Natural killer cell treated with Interleukin-12 subunit alpha and Interleukin-12 subunit beta and Interleukin-15 and Interleukin-18, amount 100 ng/mL, for 72 hours (primary cell): ENCODE measurements around the gene MMUT. TPM values are rescaled to one million over a fixed set of nuclear protein-coding genes. Genes with fewer than 3 reads are reported as not detected.
A peak's percentile ranks its signal among the peaks of the same experiment; 100 is the strongest.

Experiments used
- ATAC-seq, 2 donors: fragments of 150-1000 bp; cut with Tn5 transposase in 1 of 2; sonication (Bioruptor Pico), chemical (Tn5 transposase) in 1 of 2; 2 replicates each; pipeline ENCODE4 v1.10.0; 2021
- DNase-seq: peaks from one replicate; pipeline ENCODE4 v3.0.0; 2022; ENCODE audit warnings: low spot score
- H3K27ac Mint-ChIP-seq, 2 donors: 1 replicate in 1 of 2; 2 replicates in 1 of 2; pipeline ENCODE4 v1.8.0; 2022; ENCODE audit warnings: mixed read lengths in 2 of 2, mild to moderate bottlenecking in 1 of 2, moderate library complexity in 1 of 2
- H3K27me3 Mint-ChIP-seq, 2 donors: 1 replicate in 1 of 2; 2 replicates in 1 of 2; pipeline ENCODE4 v1.8.0; 2022; ENCODE audit warnings: mixed read lengths in 2 of 2
- H3K36me3 Mint-ChIP-seq: one replicate; pipeline ENCODE4 v1.8.0; 2022; ENCODE audit warnings: mixed read lengths
- H3K4me1 Mint-ChIP-seq, 2 donors: 1 replicate in 1 of 2; 2 replicates in 1 of 2; pipeline ENCODE4 v1.8.0; 2022; ENCODE audit warnings: low read depth in 2 of 2, mixed read lengths in 2 of 2, mild to moderate bottlenecking in 1 of 2
- H3K4me3 Mint-ChIP-seq: one replicate; pipeline ENCODE4 v1.8.0; 2022; ENCODE audit warnings: mixed read lengths
- H3K9me3 Mint-ChIP-seq: 2 replicates; pipeline ENCODE4 v1.8.0; 2022; ENCODE audit warnings: mixed read lengths
- total RNA-seq, 2 donors: library from RNA; stranded (reverse); gene quantifications; one replicate each; pipeline ENCODE4 v1.2.3, GENCODE V29; 2022

The MMUT gene
- total RNA-seq, 2 donors from 2014 or later, result 9.7 to 10.6 TPM

DNA sequence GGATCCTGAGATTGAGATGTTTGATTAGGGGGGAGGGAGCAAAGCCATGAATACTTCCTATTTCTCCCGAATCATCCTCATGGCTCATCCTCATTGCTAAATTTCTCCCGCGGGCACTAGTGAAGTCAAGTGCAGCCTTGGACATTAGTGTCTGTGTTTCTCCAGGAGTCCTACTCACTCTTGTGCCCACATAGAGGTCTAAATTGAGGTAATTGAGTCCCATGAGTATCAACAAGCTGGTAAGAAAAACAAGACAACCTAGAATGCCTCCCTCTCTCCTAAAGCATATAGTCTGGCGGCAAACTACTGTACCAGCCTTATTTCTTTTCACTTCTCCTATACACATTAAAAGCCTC lies 537 bp upstream of the MMUT start:
- H3K4me3 Mint-ChIP-seq, result peak overlapping the region; percentile 100
- no peaks in the 10 kb centered on the region for H3K27me3 Mint-ChIP-seq
- peaks cover 11% of the 10 kb centered on the region for H3K36me3 Mint-ChIP-seq
- DNase-seq, result no peak
- ATAC-seq, result peak in 1 of 2 donors; percentile 9
- H3K9me3 Mint-ChIP-seq, result no peaks in the 10 kb centered on the region
- H3K27ac Mint-ChIP-seq, result peak overlapping the region; percentile 92 to 95
- peaks cover 38 to 40% of the 10 kb centered on the region in 2 donors for H3K4me1 Mint-ChIP-seq

DNA sequence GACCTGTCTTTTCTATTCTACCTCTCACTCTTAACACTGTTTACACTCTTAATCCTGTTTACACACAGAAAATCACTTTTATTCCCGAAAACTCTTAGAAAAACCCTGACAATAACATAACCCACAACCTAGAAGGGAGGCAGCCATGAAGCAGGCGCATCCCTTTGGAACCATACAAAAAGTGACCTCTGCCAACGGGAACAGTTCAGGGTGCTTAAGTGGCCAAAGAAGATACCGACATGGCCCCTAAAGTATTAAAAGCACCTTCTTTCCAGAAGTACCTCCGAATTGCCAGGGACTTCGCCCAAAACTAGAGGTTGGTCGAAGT lies 490 bp downstream of the MMUT start:
- H3K4me1 Mint-ChIP-seq, result peaks cover 35 to 40% of the 10 kb centered on the region in 2 donors
- H3K27ac Mint-ChIP-seq, result peak overlapping the region; percentile 92 to 95
- H3K9me3 Mint-ChIP-seq, result no peaks in the 10 kb centered on the region
- H3K36me3 Mint-ChIP-seq, result peaks cover 11% of the 10 kb centered on the region
- no peaks in the 10 kb centered on the region for H3K27me3 Mint-ChIP-seq
- DNase-seq, result no peak
- no peak for ATAC-seq
- peak overlapping the region; percentile 100 for H3K4me3 Mint-ChIP-seq

DNA sequence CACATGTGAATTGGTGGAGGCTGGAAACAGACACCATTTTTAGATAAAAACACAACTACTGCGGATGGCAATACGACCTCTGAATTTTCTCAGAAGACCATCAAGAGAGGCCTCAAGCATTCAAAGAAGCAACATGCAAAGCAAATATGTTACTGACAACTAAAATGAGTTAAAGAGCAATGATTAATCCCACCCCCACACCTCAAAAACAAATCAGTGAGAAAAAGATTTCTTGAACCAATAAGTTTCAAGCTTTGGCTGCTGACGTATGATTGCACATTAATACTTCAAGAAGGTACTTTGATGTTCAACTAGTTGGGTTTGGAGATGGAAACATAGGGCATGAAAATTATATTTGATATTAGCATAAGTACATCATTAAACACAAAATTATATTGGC lies 982 bp downstream of the MMUT start:
- Mint-ChIP-seq H3K9me3 (no peaks in the 10 kb centered on the region), H3K4me3 (peak overlapping the region; percentile 100), H3K4me1 (peaks cover 35 to 40% of the 10 kb centered on the region in 2 donors), H3K27ac (peak overlapping the region; percentile 92 to 95), H3K27me3 (no peaks in the 10 kb centered on the region), H3K36me3 (peaks cover 13% of the 10 kb centered on the region)
- DNase-seq (no peak), ATAC-seq (no peak)

DNA sequence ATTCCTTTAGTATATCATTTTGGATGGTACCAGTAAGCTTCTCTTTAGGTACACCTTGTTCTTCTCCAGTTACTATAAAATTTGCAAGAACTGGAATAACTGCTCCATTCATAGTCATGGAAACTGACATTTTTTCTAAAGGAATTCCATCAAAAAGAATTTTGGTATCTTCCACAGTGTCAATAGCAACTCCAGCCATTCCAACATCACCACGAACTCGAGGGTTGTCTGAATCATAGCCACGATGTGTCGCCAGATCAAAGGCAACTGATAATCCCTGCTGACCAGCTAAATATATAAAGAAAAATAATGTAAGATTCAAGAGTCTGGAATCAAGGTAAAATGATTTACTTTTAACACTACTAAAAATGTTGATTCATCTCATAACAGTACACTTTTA lies 5.3 kb downstream of the MMUT start:
- no peak for DNase-seq
- H3K9me3 Mint-ChIP-seq, result no peaks in the 10 kb centered on the region
- ATAC-seq, result no peak
- no peaks in the 10 kb centered on the region for H3K27me3 Mint-ChIP-seq
- no peak overlapping the region for H3K27ac Mint-ChIP-seq
- H3K4me3 Mint-ChIP-seq, result no peak overlapping the region
- H3K4me1 Mint-ChIP-seq, result peaks cover 11 to 15% of the 10 kb centered on the region in 2 donors
- H3K36me3 Mint-ChIP-seq, result peaks cover 16% of the 10 kb centered on the region

DNA sequence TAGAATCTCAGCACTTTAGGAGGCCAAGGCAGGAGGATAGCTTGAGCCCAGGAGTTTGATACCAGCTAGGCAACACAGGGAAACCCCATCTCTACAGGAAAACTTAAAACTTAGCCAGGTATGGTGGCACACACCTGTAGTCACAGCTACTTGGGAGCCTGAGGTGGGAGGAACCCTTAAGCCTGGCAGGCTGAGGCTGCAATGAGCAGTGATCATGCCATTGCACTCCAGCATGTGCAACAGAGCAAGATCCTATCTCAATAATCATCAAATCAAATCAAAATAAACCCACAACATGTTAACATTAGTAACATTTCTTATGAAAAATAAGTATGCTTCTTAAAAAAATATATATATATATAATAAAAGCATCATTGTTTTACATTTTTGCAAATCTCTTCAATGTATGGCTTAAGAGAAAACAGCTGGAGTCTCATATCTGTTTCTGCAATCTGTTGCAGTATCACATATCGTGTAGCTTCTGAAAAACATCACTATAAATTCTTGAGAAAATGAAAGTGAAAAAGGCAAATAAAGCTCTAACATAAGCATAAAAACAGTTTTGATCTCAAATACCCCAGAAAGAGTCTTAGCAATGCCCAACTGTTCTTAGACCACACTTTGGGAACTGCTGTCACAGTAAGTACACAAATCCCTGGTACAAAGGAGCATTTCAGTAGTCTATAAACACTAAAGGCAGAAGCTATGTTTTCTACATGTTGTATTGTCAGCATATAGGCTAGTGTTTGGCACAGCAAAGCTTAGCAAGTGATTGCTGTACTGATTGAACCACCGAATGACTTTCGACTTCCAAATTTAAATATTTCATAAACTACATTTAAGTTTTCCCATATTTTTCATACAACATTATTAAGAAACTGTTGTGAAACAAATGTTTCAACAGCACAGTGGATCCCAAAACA lies 8.0 kb downstream of the MMUT start:
- H3K9me3 Mint-ChIP-seq, result no peaks in the 10 kb centered on the region
- ATAC-seq (no peak), DNase-seq (no peak)
- peaks cover 12% of the 10 kb centered on the region for H3K36me3 Mint-ChIP-seq
- H3K27ac Mint-ChIP-seq, result no peak overlapping the region
- H3K27me3 Mint-ChIP-seq, result no peaks in the 10 kb centered on the region
- peaks cover 0 to 4% of the 10 kb centered on the region in 2 donors for H3K4me1 Mint-ChIP-seq
- H3K4me3 Mint-ChIP-seq, result no peak overlapping the region

DNA sequence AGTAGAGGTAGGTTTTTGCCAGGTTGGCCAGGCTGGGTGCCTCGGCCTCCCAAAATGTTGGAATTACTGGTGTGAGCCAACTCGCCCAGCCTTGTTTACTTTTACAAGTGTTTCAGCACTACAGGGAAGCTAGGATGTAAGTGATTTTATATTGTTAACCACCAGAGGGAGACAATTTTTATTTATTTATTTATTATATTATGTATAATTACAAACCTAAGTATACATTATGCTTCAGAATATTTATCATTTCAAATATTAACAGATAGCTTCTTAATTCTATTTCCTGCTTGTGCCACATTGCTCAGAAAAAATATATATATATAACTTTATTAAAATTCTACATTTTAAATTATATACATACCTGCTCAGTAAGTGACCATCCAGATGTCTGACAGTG lies 9.8 kb downstream of the MMUT start:
- H3K4me3 Mint-ChIP-seq, result no peak overlapping the region
- no peak for DNase-seq
- no peak for ATAC-seq
- no peaks in the 10 kb centered on the region for H3K9me3 Mint-ChIP-seq
- no peaks in the 10 kb centered on the region for H3K27me3 Mint-ChIP-seq
- H3K27ac Mint-ChIP-seq, result no peak overlapping the region
- no peaks in the 10 kb centered on the region for H3K4me1 Mint-ChIP-seq
- peaks cover 16% of the 10 kb centered on the region for H3K36me3 Mint-ChIP-seq

DNA sequence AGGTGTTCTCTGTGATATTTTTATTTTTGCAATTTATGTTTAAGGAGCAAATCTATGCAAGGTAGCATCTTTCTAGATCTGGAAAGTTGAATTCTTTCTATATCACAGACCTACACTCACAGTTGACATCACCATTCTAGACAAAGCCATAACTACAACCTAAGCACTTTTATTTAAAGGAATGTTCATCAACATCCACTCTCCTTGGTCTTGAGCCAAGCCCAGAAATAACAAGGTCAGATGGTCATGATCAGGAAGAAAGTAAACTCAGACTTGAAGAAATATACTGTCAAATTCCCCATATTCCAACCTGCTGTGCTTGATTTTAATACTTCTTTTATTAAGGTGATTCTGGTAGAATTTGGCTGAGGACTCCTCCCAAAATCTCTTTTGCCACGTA lies 32.2 kb downstream of the MMUT start:
- H3K27ac Mint-ChIP-seq, result no peak overlapping the region
- no peaks in the 10 kb centered on the region for H3K9me3 Mint-ChIP-seq
- H3K27me3 Mint-ChIP-seq, result no peaks in the 10 kb centered on the region
- no peaks in the 10 kb centered on the region for H3K4me1 Mint-ChIP-seq
- no peak overlapping the region for H3K4me3 Mint-ChIP-seq
- ATAC-seq (no peak), DNase-seq (no peak)
- H3K36me3 Mint-ChIP-seq, result peaks cover 13% of the 10 kb centered on the region

DNA sequence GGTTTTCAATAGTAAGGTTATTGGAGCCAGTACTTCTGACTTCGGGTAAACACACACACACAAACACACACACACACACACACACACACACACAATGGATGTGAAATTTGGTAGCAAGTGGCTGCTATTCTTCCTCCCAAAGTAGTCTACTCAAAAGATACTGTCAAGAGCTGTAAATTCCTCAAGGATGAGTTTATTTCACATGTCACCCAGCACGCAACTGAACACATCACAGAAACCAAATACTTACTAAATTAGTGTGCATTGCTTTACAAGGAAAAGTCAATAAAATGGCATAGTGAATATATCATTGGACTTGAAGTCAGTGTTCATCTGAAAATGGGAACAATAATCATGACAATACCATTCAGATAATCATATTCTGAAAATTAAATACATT lies 32.9 kb downstream of the MMUT start:
- Mint-ChIP-seq H3K36me3 (peaks cover 13% of the 10 kb centered on the region), H3K27ac (no peak overlapping the region), H3K27me3 (no peaks in the 10 kb centered on the region), H3K4me1 (no peaks in the 10 kb centered on the region), H3K4me3 (no peak overlapping the region), H3K9me3 (no peaks in the 10 kb centered on the region)
- DNase-seq (no peak), ATAC-seq (no peak)

DNA sequence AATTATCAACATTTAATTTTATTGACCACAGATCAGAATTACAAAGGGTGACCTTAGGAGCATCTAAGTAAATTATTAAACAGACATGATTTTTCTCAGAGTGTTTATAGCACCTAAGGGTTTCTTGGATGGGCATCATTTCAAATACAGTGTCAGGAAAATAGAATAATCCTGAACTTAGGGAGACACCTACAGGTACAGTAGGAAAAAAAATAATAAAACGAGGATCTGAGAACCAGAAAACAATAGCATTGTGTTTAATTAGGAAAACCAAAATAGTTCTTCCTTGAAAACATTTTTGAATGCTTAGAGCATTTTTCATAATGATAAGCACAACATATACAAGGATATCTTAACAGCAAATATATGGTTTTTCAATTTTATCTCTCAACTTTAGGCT lies 39.2 kb downstream of the MMUT start:
- ATAC-seq, result no peak
- H3K9me3 Mint-ChIP-seq, result no peaks in the 10 kb centered on the region

DNA sequence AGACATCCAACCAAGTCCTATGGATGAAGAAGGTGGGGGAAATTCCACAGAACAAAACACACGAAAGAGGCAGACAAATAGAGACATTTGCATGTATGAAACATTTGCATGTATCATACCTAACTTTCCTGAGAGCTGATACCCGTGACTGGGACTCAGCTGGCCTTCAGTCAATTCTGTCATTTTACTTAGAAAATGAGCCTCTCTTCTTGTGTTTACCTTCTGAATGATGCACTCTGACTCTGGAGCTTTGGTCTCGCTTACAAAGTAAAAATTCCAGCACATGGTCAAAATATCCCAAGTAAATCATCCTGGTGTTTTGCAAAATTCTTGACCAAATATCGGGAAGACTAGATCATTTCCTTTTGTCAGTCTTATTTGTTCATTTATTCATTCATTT lies 46.9 kb downstream of the MMUT start:
- Mint-ChIP-seq H3K9me3 (no peaks in the 10 kb centered on the region), H3K36me3 (no peaks in the 10 kb centered on the region), H3K4me3 (no peak overlapping the region), H3K4me1 (no peaks in the 10 kb centered on the region), H3K27me3 (peaks cover 9 to 23% of the 10 kb centered on the region in 2 donors), H3K27ac (no peak overlapping the region)
- DNase-seq (no peak), ATAC-seq (no peak)

More for the DNA sequence above, 39.2 kb downstream of the MMUT start:
- DNase-seq, result no peak
- no peak overlapping the region for H3K27ac Mint-ChIP-seq
- peaks cover 0 to 3% of the 10 kb centered on the region in 2 donors for H3K27me3 Mint-ChIP-seq
- H3K4me1 Mint-ChIP-seq, result no peaks in the 10 kb centered on the region
- no peak overlapping the region for H3K4me3 Mint-ChIP-seq
- H3K36me3 Mint-ChIP-seq, result peaks cover 5% of the 10 kb centered on the region

DNA sequence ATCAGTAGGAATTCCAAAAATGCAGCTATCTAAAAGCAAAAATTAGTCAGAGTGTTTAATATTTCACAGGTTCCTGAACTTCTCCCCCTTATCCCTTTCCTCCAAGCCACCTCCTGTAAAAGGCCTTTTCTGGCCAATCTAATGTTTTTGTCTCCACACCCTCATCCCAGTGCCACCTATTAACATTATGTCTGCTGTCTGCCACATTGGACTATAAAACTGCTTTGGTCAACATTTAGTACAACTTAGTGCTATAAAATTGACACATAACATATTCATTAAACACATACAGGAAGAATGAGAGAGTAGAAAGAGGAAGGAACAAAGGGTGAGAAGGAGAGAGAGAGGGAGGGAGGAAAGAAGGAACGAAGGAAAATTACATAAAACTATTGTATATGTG lies 47.7 kb downstream of the MMUT start:
- no peaks in the 10 kb centered on the region for H3K36me3 Mint-ChIP-seq
- no peaks in the 10 kb centered on the region for H3K9me3 Mint-ChIP-seq
- H3K27me3 Mint-ChIP-seq, result peaks cover 6 to 23% of the 10 kb centered on the region in 2 donors
- no peak overlapping the region for H3K4me3 Mint-ChIP-seq
- H3K27ac Mint-ChIP-seq, result no peak overlapping the region
- no peak for DNase-seq
- no peak for ATAC-seq
- H3K4me1 Mint-ChIP-seq, result no peaks in the 10 kb centered on the region

DNA sequence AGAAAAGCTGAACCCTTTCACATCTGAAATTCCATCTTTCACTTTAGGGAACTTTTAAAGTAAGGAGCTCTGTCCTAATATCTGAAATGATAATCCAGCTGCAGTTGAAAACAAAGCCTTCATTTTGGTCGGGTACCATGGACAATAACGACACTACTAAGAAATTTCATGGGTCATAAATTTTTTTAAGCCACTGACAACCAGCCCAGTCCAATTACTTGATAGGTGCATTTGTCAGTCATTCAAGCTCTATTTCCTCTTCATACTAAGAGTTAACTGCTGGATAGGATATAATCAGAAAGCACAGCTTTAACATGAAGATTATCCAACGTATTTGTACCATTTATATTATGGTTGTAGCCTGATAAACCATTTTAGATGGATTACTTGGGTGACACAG lies 52.5 kb downstream of the MMUT start:
- ATAC-seq (no peak), DNase-seq (no peak)
- H3K4me1 Mint-ChIP-seq, result no peaks in the 10 kb centered on the region
- H3K36me3 Mint-ChIP-seq, result no peaks in the 10 kb centered on the region
- H3K4me3 Mint-ChIP-seq, result no peak overlapping the region
- H3K27ac Mint-ChIP-seq, result no peak overlapping the region
- peaks cover 6 to 23% of the 10 kb centered on the region in 2 donors for H3K27me3 Mint-ChIP-seq
- no peaks in the 10 kb centered on the region for H3K9me3 Mint-ChIP-seq

DNA sequence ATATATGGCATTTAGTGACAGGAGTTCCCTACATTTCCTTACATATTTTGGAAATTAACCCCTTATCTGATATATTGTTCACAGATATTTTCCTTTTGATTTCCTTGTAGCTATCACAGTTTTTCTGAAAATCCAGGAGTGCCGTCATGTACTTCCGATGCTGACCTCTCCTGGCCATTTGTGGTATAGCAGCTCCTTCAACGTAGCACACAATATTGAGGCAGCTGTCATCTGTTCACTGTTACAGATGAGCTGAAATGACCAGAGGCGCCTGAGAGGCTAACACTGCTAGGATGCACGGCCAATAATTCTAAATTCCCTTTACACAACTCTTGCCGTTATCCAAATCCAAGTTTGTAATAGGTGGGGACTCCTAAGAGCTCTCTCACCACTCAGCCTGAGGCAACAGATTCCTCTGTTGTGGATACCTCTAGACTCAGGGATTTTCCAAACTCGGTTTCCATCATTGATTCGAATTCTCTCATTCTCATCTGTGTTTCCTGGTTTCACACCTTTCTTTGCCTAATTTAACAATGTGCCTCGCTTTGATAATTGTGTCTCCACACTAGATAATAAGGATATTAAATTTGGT lies 53.0 kb downstream of the MMUT start:
- no peak for ATAC-seq
- Mint-ChIP-seq H3K4me1 (no peaks in the 10 kb centered on the region), H3K27ac (no peak overlapping the region), H3K36me3 (no peaks in the 10 kb centered on the region), H3K9me3 (no peaks in the 10 kb centered on the region), H3K27me3 (peaks cover 6 to 19% of the 10 kb centered on the region in 2 donors), H3K4me3 (no peak overlapping the region)
- peak; percentile 61 for DNase-seq

DNA sequence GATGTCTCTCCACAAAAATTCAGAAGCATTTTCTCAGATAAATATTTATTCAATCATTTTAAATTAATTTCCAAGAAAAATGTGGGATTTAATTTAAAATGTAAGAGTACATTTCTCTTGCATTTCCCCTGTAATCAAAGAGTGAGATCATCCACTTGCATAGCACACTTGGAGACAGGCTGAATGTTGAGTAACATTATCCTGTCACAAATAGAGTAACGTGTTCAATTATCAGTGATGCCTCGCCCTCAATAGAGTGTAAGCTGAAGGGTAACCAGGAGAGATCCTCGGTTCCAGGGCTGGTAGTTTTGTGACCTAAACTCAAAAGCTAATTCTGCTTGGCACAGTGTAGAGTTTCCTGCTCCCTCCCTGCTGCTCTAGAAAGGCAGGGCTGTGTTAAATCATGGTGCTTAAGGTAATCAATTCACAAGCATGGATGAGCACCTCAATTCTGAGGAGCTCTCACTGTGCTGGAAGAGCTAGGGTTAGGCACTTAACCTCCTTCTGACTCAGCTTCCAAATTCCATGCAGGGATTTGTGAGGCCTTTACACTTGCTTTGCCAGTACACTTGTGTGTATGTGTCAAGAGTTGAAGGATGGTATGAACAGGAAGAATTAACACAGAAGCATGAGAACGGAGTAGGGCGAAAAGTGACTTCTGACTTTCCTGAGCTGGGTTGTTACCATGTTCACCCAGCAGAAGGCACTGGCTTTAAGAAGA lies 56.6 kb downstream of the MMUT start:
- H3K27me3 Mint-ChIP-seq, result peaks cover 0 to 5% of the 10 kb centered on the region in 2 donors
- H3K36me3 Mint-ChIP-seq, result no peaks in the 10 kb centered on the region
- ATAC-seq (no peak), DNase-seq (no peak)
- H3K4me1 Mint-ChIP-seq, result no peaks in the 10 kb centered on the region
- no peak overlapping the region for H3K27ac Mint-ChIP-seq
- H3K4me3 Mint-ChIP-seq, result no peak overlapping the region
- no peaks in the 10 kb centered on the region for H3K9me3 Mint-ChIP-seq
